Measurements from ENCODE around the gene BRINP3. TPM values are rescaled to one million over a fixed set of nuclear protein-coding genes. Genes with fewer than 3 reads are reported as not detected.

BRINP3 gene
- total RNA-seq, 6 donors from 2014 or later = 0.17 to 1.6 (median 1.1) TPM; not detected in 2

GRCh38 chr1:190119683-190120082, 358.0 kb downstream of the BRINP3 start:
- H3K36me3 ChIP-seq = no peaks in the 10 kb centered on the region
- H3K4me3 ChIP-seq = no peak overlapping the region
- no peaks in the 10 kb centered on the region for H3K27me3 ChIP-seq
- H3K27ac ChIP-seq = no peak overlapping the region
- WGBS, 2 donors = 69 to 71% methylated on average over 2 of the region's 2 CpGs
- ATAC-seq (ENCODE audit: low FRiP score in 2 of 2) (no peak), DNase-seq (no peak)
- H3K4me1 ChIP-seq = no peaks in the 10 kb centered on the region
- no peaks in the 10 kb centered on the region for H3K9me3 ChIP-seq
- TF ChIP-seq POLR2A (IDR thresholded peaks at IDR 0.05) = no peak
- no peak for TF ChIP-seq CTCF (IDR thresholded peaks at IDR 0.05)
- TF ChIP-seq POLR2AphosphoS5 (IDR thresholded peaks at IDR 0.05) = no peak
- no peak for TF ChIP-seq EP300 (IDR thresholded peaks at IDR 0.05)

DNA sequence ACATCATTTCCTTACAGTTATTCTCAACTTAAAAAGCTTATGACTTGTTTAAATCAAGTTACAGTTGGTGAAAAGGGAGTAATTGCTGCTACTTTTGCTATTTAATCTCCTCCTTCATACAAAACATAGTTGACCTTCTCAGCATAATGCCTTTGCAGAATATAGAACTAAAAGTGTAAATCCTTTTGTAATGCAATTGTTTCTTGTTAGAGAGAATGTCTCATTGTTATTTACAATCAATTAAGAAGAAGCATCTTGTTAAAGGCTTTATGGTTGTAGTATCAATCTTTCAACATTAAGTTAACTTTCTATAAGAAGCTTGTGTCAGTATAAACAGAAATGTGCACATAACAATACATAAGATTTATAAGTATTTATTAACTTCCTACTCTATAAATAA, 360.7 kb downstream of the BRINP3 start:
- no peak for TF ChIP-seq POLR2AphosphoS5 (IDR thresholded peaks at IDR 0.05)
- TF ChIP-seq POLR2A (IDR thresholded peaks at IDR 0.05) = no peak
- no peak for TF ChIP-seq EP300 (IDR thresholded peaks at IDR 0.05)
- TF ChIP-seq CTCF (IDR thresholded peaks at IDR 0.05) = no peak
- Histone ChIP-seq H3K36me3 (no peaks in the 10 kb centered on the region), H3K4me1 (no peaks in the 10 kb centered on the region), H3K4me3 (no peak overlapping the region), H3K27ac (no peak overlapping the region), H3K9me3 (no peaks in the 10 kb centered on the region), H3K27me3 (no peaks in the 10 kb centered on the region)
- DNase-seq (no peak), ATAC-seq (ENCODE audit: low FRiP score in 2 of 2) (no peak)

- no peaks in the 10 kb centered on the region for H3K36me3 ChIP-seq
- H3K4me1 ChIP-seq = no peaks in the 10 kb centered on the region
- H3K27me3 ChIP-seq = no peaks in the 10 kb centered on the region
- DNase-seq (no peak), ATAC-seq (ENCODE audit: low FRiP score in 2 of 2) (no peak)
- H3K4me3 ChIP-seq = no peak overlapping the region
- H3K27ac ChIP-seq = no peak overlapping the region
- no peaks in the 10 kb centered on the region for H3K9me3 ChIP-seq
- TF ChIP-seq POLR2AphosphoS5 (IDR thresholded peaks at IDR 0.05) = no peak
- no peak for TF ChIP-seq POLR2A (IDR thresholded peaks at IDR 0.05)
- no peak for TF ChIP-seq CTCF (IDR thresholded peaks at IDR 0.05)
- no peak for TF ChIP-seq EP300 (IDR thresholded peaks at IDR 0.05)
- WGBS, 2 donors = 27 to 47% methylated on average over 1 of the region's 1 CpG
These were observed 372.7 kb downstream of the BRINP3 start for GRCh38 chr1:190104961-190105360.

DNA sequence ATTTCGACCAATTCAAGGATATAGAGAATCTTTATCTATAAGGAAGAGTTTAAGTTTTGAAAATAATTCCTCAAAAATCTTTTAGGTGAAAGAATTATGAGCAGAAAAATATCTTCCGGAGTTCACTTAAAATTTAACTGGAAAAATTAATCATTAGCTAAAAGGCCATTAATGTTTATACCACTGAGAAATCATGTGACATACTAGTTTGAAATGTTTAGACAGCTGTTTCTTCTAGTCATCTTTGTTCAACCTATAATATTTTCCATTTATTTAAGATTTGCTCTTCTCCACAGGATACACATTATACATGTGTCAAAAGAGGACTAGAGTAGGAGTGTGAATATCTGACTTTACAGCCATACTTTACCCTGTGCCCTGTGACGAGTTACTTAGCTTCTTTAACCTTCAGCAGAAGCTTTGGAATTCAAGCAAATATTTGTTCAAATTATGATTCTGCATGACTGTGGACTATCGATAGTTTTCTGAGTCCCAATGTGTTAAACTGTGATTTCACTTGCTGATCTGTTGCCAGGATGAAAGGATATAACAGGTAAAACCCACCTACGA, 374.8 kb downstream of the BRINP3 start:
- 70 to 72% methylated on average over 5 of the region's 5 CpGs for WGBS, 2 donors
- Histone ChIP-seq H3K9me3 (no peaks in the 10 kb centered on the region), H3K36me3 (no peaks in the 10 kb centered on the region), H3K27ac (no peak overlapping the region), H3K4me3 (no peak overlapping the region), H3K27me3 (no peaks in the 10 kb centered on the region), H3K4me1 (no peaks in the 10 kb centered on the region)
- DNase-seq = no peak
- no peak for TF ChIP-seq CTCF (IDR thresholded peaks at IDR 0.05)
- ATAC-seq (ENCODE audit: low FRiP score in 2 of 2) = no peak

GRCh38 chr1:190101756-190102155, 375.9 kb downstream of the BRINP3 start:
- Histone ChIP-seq H3K27ac (no peak overlapping the region), H3K36me3 (no peaks in the 10 kb centered on the region), H3K9me3 (no peaks in the 10 kb centered on the region), H3K4me1 (no peaks in the 10 kb centered on the region), H3K4me3 (no peak overlapping the region), H3K27me3 (no peaks in the 10 kb centered on the region)
- 71 to 86% methylated on average over 3 of the region's 3 CpGs for whole genome bisulfite sequencing, 2 donors
- no peak for ATAC-seq (ENCODE audit: low FRiP score in 2 of 2)
- TF ChIP-seq CTCF (IDR thresholded peaks at IDR 0.05) (no peak), EP300 (IDR thresholded peaks at IDR 0.05) (no peak), POLR2A (IDR thresholded peaks at IDR 0.05) (no peak), POLR2AphosphoS5 (IDR thresholded peaks at IDR 0.05) (no peak)
- DNase-seq = no peak

All from upper lobe of left lung (tissue), 6 donors.